ENCODE results near the gene CDK5RAP2.

DNA sequence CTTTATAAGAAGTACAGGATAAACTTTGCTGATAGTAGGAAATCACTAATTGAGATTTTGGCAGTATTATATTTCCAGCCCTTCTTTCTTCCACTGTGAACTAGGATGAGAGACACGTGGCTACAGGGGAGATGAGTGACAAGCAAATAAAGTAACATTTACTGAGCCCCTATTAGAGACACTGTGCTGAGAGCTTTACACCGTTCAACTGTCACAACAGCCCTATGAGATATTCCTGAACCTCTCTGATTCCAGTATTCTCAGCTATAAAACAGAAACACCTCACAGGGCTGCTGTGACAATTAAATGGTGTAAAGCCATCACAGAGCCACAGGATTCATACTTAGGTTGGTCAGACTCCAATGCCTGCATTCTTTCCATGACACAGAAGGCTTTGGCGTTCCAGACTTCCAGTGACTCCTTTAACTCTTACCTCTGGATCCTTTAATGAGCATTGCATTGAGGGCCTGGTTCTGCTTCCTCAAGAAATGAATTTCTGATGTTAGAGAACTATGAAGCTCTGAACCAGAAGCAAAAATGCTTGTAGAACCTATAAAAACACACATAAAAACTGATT lies 169.0 kb downstream of the CDK5RAP2 start:
- TF ChIP-seq, protein P1, sequence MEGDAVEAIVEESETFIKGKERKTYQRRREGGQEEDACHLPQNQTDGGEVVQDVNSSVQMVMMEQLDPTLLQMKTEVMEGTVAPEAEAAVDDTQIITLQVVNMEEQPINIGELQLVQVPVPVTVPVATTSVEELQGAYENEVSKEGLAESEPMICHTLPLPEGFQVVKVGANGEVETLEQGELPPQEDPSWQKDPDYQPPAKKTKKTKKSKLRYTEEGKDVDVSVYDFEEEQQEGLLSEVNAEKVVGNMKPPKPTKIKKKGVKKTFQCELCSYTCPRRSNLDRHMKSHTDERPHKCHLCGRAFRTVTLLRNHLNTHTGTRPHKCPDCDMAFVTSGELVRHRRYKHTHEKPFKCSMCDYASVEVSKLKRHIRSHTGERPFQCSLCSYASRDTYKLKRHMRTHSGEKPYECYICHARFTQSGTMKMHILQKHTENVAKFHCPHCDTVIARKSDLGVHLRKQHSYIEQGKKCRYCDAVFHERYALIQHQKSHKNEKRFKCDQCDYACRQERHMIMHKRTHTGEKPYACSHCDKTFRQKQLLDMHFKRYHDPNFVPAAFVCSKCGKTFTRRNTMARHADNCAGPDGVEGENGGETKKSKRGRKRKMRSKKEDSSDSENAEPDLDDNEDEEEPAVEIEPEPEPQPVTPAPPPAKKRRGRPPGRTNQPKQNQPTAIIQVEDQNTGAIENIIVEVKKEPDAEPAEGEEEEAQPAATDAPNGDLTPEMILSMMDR (IDR thresholded peaks at IDR 0.05), result no peak
- no peak for TF ChIP-seq POLR2A (IDR thresholded peaks at IDR 0.05)
